A204.1 (cell line): ENCODE data around the gene HELZ.
"Not testable (repeated sequence)": the region's sequence is repeated elsewhere in the genome, so short reads cannot be mapped to it uniquely, and the experiment has no call there.

ENCODE experiments used
- FAIRE-seq: peaks from 2 replicates; lab custom pipeline; 2012; peaks lifted over from hg19 to GRCh38; lab: Jason Lieb, UNC

The HELZ gene

DNA sequence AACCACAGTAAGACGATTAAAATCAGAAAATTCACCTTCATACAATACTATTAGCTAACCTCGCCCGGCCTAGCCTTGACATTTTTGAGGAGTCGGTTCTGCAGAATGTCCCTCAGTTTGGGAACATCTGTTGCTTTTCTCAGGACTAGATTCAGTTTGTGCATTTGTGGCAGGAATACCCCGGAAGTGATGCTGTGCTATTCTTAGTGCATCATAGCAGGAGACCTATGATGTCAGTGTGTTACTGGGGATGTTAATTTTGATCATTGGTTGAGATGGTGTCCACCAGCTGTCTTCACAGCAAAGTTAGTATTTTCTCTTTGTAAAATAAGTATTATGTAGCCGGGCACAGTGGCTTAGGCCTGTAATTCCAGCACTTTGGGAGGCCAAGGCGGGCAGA, 21.5 kb upstream of the HELZ start:
- FAIRE-seq = no peak

GRCh38 chr17:67265436-67266019, 20.5 kb upstream of the HELZ start:
- no peak for FAIRE-seq

DNA sequence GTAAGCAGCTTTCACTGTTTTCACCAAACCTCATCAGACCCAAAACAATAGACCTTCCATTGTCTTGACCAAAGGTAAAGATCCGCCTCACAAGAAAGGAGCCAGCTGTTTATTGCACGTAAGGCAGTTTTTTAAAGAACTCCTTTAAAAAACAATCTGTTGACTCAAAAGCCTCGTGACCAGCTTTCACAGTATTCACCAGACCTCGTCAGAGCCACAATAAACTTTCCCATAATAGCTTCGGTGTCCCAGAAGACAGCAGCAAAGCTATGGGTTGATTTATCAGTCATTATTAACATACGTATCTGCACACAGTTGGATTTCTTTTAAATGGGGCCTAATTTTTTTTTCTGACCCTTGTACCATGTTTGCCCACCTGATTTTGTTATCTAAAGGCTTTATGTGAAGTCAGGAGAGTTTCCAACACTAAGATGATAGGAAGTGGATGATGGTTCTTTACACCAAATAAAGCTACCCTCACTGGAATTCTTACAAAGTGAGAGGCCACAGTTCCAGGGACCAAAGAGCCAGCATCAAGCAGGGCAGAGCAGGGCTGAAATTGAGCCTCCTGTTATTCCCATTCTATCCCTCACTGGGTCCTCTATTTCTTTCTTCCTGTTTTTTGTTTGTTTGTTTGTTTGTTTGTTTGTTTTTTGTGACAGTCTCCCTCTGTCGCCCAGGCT, 17.6 kb upstream of the HELZ start:
- FAIRE-seq = no peak

DNA sequence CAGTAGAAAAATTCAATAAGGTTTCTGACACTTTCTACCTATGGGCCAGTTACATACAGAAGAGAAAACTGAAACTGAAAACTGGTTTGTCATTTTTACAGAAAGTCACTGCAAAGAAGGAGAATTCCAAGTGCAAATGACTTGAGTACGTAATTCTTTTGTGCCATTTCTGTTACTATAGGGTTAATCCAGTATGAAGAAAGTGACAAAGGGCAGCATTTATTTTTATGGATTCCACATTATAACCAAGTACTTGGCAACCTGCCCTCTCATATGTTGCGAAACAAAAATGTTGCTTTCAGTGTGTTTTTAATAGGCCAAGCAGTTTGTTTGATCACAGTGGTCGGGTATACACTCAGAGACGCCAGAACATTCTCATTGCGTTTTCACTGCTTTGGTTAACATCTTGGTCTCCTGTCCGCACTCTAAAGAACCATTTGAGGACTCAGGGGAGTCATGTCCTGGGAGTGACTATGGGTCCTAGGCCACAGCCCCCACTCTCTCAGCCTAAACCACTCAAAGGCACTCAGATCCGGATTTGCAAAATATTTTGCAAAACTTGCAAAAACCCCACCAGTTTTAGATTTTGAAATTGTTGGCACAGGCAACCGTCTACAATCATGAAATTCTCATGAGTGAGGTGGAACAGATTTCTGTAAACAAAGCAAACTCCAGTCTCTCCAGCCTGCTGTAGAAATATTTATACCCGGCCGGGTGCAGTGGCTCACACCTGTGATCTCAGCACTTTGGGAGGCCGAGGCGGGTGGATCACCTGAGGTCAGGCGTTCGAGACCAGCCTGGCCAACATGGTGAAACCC, 15.4 kb upstream of the HELZ start:
- no peak for FAIRE-seq

DNA sequence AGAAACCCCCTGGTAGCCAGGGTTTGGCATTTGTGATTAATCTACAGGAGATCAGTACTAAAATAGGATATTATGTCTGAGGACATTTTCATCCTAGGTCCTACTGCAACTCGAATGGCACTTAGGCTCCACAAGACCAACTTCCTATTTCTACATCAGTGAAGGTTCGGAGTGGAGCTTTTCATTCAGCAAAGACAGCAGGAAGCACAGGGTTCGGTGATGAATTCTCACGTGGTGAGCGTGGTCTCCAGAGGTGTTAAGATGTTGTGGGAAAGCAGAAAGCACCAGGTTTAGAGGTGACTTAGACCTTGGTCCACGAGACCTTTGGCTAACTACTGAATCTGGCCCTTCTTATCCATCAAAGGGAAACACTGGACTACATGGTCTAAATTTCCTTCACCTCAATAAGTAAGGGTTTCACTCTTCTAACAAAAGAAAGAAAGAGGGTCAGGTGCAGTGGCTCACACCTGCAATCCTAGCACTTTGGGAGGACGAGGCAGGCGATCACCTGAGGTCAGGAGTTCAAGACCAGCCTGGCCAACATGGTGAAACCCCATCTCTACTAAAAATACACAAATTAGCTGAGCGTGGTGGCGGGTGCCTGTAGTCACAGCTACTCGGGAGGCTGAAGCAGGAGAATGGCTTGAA, 13.9 kb upstream of the HELZ start:
- no peak for FAIRE-seq

DNA sequence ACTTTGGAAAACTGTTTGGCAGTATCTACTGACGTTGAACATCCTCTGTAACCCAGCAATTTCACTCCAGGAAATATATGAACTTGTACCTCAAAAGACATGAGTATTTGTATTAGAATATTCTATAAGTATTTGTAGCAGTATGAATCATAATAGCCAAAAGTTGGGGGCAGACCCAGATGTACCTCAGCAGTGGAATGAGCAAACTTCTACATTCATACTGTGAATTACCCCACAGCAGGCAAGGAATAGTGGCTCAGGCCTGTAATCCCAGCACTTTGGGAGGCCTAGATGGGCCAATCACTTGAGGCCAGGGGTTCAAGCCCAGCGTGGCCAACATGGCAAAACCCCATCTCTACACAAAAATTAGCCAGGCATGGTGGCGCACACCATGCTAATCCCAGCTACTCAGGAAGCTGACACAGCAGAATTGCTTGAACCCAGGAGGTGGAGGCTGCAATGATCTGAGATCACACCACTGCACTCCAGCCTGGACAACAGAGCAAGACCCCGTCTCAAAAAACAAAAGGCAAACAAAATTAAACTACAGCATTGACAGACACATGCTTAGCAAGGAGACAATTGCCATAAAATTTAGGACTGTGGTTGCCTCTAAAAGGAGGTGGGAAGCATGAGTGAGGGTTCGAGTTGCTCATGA, 11.2 kb upstream of the HELZ start:
- FAIRE-seq = no peak

DNA sequence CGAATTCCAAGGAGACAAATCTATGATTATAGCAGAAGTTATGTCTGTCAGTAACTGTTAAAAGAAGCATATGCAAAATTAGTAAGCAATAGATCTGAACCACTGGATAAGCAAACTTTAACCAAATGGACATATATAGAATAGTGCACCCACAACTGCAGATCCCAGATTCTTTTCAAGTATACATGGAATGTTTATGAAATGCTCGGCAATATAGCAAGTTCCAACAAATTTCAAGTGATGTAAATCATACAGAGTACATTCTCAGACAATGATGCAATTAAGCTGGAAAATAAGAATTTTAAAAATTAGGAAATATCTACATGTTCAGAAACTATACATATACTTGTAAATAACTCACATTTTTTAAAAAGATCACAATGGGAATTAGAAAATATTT, 8.4 kb upstream of the HELZ start:
- no peak for FAIRE-seq

GRCh38 chr17:67251586-67251985, 6.6 kb upstream of the HELZ start:
- not testable (repeated sequence) for FAIRE-seq

GRCh38 chr17:67248291-67248690, 3.3 kb upstream of the HELZ start:
- no peak for FAIRE-seq

GRCh38 chr17:67247416-67247900, 2.5 kb upstream of the HELZ start:
- no peak for FAIRE-seq

DNA sequence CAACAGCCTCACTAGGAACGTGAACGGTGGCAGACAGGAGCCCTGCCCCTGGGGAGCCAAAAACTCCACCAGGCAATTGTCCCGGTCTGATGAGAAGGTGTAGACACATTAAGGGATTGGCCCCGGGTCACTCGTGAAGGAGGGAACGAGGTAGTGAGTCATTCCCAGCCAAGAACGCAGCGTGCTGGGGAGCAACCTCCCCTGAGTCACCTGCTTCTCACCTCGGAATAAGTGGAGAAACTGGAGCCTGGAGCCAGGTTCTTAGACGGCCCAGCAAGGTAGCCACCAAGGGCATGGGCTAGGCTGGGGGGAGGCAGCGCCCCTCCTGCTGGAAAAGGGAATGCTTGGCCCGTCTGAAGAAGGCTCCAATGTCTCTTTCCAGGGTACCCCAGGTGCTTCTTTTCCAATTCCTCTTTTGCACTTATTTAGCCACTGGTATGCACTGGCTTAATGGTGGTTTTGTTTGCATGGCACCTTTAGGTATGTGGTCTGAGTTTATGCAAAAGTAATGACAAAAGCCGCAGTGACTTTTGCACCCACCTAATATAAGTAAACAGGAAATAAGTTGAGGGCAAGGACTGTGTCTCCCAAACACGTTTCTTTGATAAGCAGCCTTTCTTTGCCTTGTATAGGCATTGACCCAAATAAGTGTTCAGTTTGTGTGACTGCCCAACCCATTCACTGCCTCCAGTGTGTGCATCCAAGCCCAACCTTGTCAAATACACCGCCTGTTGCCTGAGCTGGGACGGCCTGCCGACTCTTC, 1.8 kb upstream of the HELZ start:
- no peak for FAIRE-seq

DNA sequence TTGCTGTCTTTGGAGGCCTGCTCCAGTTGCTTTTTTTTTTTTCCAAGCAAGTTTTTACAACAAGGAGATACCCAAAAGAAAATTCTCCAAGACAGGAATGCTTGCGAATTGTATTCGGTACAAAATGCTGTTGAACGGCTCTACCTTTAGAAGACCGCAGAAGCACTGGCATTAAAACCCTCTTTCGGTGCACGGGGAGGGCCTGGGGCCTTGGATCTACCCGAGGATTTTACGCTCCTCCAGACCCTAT, 1.3 kb upstream of the HELZ start:
- FAIRE-seq = no peak

DNA sequence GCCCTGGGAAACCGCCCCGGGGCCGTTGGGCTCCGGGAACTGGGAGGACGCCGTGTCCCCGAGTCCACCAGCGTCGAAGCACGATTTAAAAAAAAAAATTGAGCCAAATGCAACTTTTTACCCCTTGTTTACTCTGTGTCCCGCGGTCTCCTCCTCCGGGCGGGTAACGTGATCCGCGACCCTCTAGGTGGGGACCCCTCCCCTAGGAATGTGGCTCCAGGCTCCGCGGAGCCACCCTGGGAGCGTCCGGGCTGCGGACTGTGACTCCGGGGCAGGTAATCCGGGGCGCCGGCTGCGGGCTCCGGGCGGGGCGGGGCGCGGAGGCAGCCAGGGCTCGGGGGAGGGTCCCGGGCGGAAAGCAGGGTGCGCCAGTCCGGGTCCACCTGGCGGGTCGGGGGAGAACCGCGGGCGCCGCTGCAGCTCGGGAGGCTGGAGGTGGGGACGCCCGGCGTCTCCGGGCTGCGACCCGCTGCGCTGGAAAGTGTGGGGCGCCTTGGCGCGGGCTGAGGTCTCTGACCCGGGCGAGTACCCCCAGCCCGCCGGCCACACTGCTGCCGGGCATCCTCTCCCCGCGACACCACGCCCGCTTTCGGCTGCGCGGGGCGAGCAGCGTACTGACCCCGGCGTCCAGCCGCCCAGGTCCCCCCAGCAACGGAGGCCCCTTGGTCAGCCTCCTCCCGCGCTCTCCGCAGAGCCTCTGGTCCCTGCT, 852 bp upstream of the HELZ start:
- no peak for FAIRE-seq

- FAIRE-seq = no peak
Measured at GRCh38 chr17:67244431-67245072, 444 bp downstream of the HELZ start.

DNA sequence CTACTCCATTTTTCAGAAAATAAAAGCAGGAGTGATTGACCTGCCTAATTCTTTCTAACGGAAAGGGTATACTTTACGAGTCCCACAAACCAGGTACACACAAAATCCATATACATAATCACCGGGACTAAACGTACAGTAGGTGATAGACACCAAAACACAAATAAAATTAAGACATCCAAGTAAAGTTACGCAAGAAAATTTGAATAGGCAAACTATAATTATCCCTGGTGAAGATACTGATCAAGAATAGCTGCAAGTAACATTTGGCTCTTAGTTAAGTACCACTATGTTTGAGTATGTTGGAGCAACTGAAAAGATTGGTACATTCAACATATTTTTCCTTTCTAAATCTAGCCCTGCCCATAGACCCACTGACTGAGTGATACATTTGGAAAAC, 1.7 kb downstream of the HELZ start:
- FAIRE-seq = no peak

- no peak for FAIRE-seq
Measured at GRCh38 chr17:67241719-67242341, 3.2 kb downstream of the HELZ start.

DNA sequence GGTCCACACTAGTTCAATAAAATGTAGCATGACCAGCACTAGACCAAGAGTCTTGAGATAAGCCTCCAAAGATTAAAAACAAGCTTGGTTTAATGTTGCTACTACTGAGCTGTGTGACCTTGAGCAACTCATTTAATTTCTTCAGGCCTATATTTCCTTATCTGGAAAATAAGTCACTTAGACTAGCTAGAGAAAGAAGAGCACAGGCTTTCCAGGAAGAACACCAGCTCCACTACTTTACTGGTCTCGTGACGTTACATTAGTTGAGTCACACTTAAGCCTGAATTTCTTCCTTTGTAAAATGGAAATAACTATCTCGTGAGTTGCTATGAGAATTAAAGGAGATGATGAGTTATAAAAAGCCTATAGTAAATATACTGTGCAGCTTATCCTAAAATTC, 5.4 kb downstream of the HELZ start:
- no peak for FAIRE-seq

GRCh38 chr17:67238991-67239390, 6.0 kb downstream of the HELZ start:
- no peak for FAIRE-seq

DNA sequence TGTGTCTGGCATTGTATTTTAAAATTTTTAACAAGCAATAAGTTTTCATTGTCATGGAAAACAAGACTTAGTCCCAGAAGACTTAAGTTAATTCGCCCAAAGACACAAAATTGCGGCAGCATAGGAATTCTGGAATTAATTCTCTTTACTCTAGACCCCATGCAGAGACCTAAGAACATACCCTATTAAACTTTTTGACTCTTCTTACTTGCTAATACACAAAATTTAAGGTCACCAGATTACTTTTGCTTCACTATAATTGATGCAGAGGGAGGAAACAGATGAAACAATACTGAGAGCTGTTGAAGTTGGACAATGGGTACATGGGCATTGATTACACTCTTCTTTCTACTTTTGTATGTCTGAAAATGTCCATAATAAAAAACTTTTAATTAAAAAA, 12.6 kb downstream of the HELZ start:
- FAIRE-seq = no peak
